SU-DHL-6 (cell line): Measurements from ENCODE around the gene MDM4.

Experiments used
- EZH2phosphoT487 ChIP-seq: fragments of 200-600 bp; sonication (generic), shearing (Covaris generic); conservative IDR thresholded peaks from 2 replicates; pipeline ENCODE4 v1.6.1; 2018; ENCODE audit warnings: mild to moderate bottlenecking, antibody characterized with exemption, low read length, moderate library complexity, mixed read lengths
- TF ChIP-seq, protein P1 (sequence below): fragments of 200-600 bp; sonication (generic); IDR thresholded peaks from one replicate; pipeline ENCODE4 v1.5.1; 2017; ENCODE audit warnings: antibody characterized with exemption, mild to moderate bottlenecking, low read length, moderate library complexity; ENCODE audit not compliant: insufficient read depth, poor library complexity, severe bottlenecking

DNA sequence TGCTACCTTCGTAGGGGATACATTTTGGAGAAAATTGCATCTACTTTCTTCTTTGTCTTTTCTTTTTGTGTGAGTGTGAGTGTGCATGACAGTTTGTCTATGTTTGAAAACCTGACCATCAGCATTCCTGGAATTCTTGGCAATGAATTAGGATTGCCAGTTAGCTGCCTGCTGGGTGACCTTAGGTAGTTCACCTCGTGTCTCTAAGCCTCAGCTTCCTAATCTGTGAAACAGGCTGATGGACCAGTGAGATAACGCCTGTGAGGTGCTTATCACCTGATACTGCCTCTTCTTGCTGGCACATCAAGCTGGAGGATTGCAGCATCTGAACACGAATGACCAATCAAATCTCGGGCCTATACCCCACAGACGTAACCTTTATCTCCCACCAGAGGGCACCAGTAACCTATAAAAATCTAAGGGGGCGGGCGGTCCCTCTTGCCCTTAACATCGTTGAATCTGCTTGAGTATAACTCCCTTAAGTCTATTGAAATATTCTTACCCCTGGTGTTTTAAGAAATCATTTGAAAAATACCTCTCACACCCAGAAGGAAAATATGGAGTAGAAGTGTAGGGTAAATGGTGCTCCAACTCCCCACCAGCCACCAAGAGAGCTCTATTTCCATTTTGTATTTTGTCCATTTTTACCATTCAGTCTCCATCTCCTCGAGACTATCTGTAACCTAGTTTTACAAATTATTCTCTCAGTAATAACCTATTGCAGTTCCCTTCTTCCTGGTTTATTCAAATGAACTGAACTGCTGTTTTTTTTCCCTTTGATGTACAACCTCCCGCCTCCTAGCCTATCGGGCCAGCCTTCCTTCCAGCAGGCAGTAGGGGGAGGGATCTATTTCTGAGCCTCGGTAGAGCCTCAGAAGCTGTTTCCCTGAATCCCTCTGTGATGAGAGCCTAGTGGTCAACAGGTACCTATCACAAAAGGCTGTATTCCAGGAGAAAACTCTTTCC is 49.7 kb downstream of the MDM4 start:
- TF ChIP-seq, protein P1, sequence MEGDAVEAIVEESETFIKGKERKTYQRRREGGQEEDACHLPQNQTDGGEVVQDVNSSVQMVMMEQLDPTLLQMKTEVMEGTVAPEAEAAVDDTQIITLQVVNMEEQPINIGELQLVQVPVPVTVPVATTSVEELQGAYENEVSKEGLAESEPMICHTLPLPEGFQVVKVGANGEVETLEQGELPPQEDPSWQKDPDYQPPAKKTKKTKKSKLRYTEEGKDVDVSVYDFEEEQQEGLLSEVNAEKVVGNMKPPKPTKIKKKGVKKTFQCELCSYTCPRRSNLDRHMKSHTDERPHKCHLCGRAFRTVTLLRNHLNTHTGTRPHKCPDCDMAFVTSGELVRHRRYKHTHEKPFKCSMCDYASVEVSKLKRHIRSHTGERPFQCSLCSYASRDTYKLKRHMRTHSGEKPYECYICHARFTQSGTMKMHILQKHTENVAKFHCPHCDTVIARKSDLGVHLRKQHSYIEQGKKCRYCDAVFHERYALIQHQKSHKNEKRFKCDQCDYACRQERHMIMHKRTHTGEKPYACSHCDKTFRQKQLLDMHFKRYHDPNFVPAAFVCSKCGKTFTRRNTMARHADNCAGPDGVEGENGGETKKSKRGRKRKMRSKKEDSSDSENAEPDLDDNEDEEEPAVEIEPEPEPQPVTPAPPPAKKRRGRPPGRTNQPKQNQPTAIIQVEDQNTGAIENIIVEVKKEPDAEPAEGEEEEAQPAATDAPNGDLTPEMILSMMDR: peak; percentile 66
- TF ChIP-seq EZH2phosphoT487: no peak
